Activated CD4-positive, alpha-beta T cell treated with anti-CD3 and anti-CD28 coated beads, Interleukin-2, Interleukin-6, amounts not matched to agents 100 ng/mL and 50 ng/mL, durations not matched to agents 16 hours and 8 hours (primary cell): ENCODE data around the gene APLP1.
"Not testable (repeated sequence)": the region's sequence is repeated elsewhere in the genome, so short reads cannot be mapped to it uniquely, and the experiment has no call there.

Experiments
- DNase-seq: peaks from one replicate; pipeline ENCODE4 v3.0.0-alpha.2; 2020

Gene APLP1

GRCh38 chr19:35868172-35868822, at the start of gene APLP1:
TSS of gene APLP1 (plus strand) at chr19:35868574. CDS start at chr19:35868637, 63 bp downstream.
- peak; percentile 75 for DNase-seq

- DNase-seq = no peak
Observed at GRCh38 chr19:35822579-35822978, 45.8 kb upstream of the APLP1 start.

- no peak for DNase-seq
Observed at GRCh38 chr19:35824150-35824549, 44.2 kb upstream of the APLP1 start.

GRCh38 chr19:35828692-35829301, 39.6 kb upstream of the APLP1 start:
- DNase-seq = peak; percentile 56

- no peak for DNase-seq
Observed at GRCh38 chr19:35830986-35831385, 37.4 kb upstream of the APLP1 start.

GRCh38 chr19:35832054-35832453, 36.3 kb upstream of the APLP1 start:
- no peak for DNase-seq

GRCh38 chr19:35833972-35834371, 34.4 kb upstream of the APLP1 start:
- no peak for DNase-seq

- DNase-seq = not testable (repeated sequence)
Observed at GRCh38 chr19:35836096-35836495, 32.3 kb upstream of the APLP1 start.

GRCh38 chr19:35841961-35842595, 26.3 kb upstream of the APLP1 start:
- DNase-seq = no peak

GRCh38 chr19:35842666-35843272, 25.6 kb upstream of the APLP1 start:
- DNase-seq = no peak

- no peak for DNase-seq
Observed at GRCh38 chr19:35843676-35844481, 24.5 kb upstream of the APLP1 start.

- no peak for DNase-seq
Observed at GRCh38 chr19:35844482-35845214, 23.7 kb upstream of the APLP1 start.

GRCh38 chr19:35845215-35846037, 22.9 kb upstream of the APLP1 start:
- no peak for DNase-seq

- DNase-seq = no peak
Observed at GRCh38 chr19:35846038-35846668, 22.2 kb upstream of the APLP1 start.

GRCh38 chr19:35847911-35848310, 20.5 kb upstream of the APLP1 start:
- no peak for DNase-seq

GRCh38 chr19:35848486-35848885, 19.9 kb upstream of the APLP1 start:
- DNase-seq = no peak

- DNase-seq = no peak
Observed at GRCh38 chr19:35848919-35849505, 19.4 kb upstream of the APLP1 start.

- no peak for DNase-seq
Observed at GRCh38 chr19:35851213-35852028, 17.0 kb upstream of the APLP1 start.

GRCh38 chr19:35852029-35852780, 16.2 kb upstream of the APLP1 start, which contains the start of gene NPHS1:
TSS of gene NPHS1 (minus strand) at chr19:35852504. CDS start at chr19:35851837, 667 bp downstream.
- DNase-seq = no peak
